Activated effector memory CD4-positive, alpha-beta T cell treated with anti-CD3 and anti-CD28 coated beads, Interleukin-2, amount 50 U/mL, for 16 hours (primary cell): ENCODE results near the gene KIF6.

Experiments used
- DNase-seq: peaks from one replicate; pipeline ENCODE4 v3.0.0-alpha.2; 2020

The KIF6 gene

DNA sequence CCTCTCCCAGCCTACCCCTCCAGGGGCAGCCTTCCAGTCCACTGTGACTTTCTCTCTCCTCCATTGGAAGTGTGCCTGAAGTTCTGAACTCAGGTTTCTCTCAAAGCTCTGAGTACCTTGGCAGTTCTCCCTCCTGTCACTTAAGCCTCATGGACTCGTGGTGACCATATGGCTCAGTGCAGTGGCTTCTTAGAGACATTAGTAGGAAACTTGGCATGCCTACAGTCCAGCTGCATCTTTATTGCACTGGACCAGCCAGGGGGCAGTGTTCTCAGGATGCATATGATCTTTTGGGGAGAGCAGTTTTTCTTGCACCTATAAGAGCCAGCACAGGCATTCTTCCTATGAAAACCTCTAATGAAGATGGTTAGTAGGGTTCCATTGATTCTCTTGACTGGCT, 355.2 kb downstream of the KIF6 start:
- no peak for DNase-seq

DNA sequence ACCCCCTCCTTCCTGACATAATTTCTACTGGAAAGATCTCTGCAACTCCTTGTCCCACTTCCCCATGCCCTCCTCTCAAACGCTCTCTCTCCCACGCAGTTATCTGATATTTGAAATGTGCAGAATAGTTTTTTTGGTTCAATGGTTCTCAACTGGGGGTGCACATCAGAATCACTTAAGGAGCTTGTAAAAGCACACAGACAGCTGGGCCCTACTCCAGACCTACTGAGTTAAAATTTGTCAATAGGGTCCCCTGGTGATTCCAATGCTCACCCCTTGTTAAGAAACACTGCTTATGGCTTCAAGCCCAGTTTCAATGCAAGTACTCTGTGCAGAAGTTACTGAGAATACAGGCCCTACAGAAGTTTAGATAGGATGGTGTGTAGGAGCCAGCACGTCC, 357.5 kb downstream of the KIF6 start:
- DNase-seq, result no peak

DNA sequence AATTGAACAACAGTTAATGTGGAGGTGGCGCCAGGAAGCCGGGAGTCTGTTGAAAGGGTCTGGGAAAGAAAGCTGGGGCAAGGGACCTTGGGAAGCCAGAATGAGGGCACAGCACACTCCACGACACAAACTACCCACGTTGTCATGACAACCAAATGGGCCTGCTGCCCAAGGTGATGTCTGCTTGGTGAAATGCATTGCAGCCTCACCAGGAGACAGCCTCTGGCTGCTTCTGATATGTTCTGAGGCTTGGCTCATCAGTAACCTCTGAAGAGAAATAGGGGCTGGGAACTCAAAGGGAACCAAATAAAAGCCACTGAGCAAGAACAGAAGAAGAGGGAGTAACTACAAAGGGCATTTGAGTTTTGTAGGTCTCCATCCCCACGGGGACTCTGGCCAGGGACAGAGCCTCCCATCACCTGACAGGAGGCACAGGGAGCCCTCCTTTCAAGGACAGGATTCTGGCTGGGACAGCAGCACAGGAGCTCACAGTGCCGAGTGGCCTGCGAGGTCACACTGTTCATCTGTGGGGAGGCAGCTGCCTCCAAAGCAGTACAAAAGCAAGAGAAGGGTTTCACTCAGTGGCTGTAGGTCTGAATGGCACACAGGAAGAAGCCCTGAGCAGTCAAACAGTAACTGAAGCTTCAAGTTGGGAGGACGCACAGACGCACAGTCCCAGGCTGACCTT, 358.1 kb downstream of the KIF6 start:
- DNase-seq, result no peak

- no peak for DNase-seq
Observed at GRCh38 chr6:39365281-39366074, 359.7 kb downstream of the KIF6 start.

DNA sequence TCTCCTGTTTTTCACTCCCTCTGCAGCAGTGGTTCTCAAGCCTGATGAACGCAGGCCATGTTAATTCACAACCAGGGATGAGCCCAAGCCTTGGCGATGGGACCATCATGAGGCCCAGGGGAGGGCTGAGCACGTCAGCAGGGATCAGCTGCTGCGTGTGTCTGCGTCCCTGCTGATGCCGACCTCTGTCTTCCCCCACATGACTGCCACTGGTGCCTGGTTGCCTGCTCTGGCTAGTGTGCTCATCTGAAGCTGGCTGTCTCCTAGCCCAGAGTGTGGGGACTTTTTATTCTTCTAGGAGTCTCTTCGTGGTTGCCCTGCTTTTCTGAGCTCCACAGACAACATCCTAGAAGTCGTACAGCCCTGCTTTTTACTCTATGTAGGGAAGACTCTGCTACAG, 361.9 kb downstream of the KIF6 start:
- DNase-seq, result no peak

- no peak for DNase-seq
Observed at GRCh38 chr6:39362487-39362865, 362.7 kb downstream of the KIF6 start.

- DNase-seq, result peak; percentile 70
Observed at GRCh38 chr6:39361657-39362486, 363.3 kb downstream of the KIF6 start.

DNA sequence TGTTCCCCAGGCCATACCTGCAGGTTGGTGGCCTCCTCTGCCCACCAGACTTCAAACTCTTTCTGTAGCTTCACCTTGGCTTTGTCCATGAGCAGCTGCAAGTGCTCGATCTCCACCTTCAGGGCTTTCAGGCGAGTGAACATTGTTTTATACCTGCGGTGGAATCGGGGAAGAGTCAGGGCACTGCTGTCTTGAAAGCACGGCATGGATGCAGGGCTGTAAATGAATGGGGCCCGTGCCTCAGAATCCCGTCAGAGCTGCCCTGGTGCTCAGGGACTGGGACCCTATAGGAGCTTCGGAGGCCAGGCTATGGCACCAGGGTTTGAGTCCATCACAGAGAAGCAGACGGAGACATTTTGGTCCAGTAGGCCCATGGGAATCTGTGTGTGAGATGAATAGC, 364.8 kb downstream of the KIF6 start:
- no peak for DNase-seq

- DNase-seq, result no peak
Observed at GRCh38 chr6:39357998-39358686, 367.1 kb downstream of the KIF6 start.

DNA sequence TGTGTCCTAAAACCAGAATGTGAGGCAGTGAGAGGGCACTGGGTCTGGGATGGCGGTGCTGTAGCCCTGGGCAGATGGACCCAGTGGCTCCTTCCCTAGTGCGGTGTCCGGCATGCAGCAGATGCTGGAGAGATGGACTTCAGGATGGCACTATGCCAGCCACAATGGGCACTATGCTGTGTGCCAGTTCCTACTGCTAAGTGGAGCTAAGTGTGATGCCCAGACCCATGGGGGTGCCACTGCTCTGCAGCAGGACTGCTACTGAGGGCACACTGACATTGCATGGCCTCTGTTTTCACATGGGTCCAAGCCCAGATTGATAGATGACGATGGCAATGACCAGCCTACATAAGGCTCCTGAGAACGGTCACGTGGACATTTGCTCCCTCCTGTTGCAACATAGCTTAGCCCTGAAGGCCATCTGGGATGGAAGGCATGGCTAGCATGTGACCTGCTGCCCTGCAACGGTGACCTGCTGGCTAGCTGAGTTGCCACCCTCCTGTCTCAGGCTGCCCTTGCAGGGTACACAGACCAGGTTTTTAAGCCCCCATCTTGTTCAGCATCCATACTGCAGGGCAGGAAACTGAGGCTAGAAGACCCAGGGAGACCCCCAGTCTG, 371.4 kb downstream of the KIF6 start:
- DNase-seq, result peak; percentile 28

- peak; percentile 19 for DNase-seq
Observed at GRCh38 chr6:39350723-39351505, 374.3 kb downstream of the KIF6 start.

DNA sequence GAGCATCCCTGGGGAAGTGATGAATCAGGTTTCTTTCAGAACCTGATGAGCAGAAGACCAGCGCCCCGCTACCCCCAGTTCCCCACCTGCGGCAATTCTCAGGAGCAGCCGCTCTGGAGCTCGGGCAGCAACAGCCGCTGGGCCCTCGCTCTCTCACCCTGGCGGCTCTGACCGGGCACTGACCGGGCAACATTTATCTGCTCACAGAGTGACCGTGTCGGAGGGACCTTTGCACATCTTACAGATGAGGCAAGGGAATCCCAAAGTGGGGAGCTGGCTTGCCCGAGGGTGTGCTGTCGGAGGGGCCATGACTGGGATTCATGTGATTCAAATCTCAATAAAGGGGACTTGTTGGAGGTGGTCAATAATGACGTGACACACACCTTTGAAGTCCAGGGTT, 376.5 kb downstream of the KIF6 start:
- DNase-seq, result no peak

DNA sequence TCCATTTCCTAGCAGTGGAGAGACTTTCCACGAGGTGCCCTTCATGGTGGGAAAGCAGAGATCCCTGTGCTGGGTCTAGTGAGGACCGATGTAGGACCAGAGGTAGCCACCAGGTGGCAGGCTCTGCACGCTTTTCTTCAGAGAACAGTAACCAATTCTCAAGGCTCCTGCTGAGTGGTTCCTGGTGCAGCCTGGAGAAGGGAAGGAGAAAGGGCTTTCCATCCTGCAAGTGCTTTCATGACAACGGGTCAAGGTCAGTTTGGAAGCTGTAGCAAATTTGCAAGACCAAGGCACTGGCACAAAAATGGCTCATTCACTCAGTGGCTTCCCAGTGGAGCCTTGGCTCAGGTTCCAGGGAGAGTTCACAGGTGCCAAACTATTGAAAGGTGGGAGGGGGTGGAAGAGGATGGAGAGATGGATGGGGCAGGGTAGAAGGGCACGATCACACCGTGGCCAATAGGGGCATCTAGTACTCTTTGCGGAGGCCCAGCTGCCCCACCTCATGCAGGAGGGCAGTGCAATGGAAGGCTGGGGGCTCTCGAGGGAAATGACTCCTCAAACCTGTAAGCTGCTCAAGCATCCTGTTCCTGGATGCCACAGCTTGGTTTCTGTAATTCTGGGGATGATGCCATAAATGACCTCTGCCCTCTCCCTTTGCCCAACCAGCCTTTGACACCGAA, 377.2 kb downstream of the KIF6 start:
- peak; percentile 81 for DNase-seq

GRCh38 chr6:39347206-39347605, 378.0 kb downstream of the KIF6 start:
- no peak for DNase-seq

DNA sequence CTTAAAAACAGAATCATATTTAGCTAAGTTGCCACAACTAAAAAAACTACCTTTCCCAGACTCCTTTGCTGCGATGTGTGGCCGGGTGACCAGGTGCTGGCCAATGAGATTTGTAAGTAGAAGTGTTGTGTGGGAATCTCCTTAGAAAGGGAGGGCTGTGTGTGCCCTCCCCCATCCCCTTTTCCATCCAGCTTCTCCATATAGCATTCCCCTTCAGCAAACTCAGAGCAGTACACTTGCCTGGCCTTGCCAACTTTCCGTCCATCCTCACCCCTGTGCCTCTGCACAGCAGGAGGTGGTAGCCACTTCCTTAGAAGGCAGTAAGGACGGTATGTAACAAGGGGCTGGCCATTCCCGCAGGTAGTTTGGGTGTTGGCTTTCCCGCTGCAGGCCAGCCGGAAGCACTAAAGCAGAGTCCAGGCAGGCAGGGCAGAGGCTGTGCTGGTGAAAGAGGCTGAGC, 380.4 kb downstream of the KIF6 start:
- no peak for DNase-seq

DNA sequence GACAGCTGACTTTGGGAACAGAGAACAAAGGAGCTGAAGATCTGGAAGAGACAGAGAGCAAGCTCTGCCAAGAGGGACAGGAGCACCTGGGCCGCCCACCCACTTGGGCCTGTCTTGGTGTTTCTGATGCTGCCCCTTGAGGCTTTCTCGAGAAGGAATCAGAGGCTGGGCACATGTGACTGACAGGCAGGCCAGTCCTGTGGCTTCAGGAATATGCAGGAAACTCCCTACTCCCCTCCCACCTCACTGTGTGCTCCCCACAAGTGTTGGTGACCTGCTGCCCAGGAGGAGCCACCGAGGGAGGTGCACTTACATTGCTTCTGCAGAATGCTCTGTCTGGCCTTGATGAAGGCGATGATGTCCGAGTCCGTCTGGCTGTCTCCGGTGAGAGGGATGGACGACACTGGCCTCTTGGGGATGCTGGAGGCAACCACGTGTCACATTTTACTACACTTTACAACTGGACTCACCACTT, 381.8 kb downstream of the KIF6 start:
- DNase-seq, result no peak

- DNase-seq, result no peak
Observed at GRCh38 chr6:39342692-39343395, 382.4 kb downstream of the KIF6 start.

DNA sequence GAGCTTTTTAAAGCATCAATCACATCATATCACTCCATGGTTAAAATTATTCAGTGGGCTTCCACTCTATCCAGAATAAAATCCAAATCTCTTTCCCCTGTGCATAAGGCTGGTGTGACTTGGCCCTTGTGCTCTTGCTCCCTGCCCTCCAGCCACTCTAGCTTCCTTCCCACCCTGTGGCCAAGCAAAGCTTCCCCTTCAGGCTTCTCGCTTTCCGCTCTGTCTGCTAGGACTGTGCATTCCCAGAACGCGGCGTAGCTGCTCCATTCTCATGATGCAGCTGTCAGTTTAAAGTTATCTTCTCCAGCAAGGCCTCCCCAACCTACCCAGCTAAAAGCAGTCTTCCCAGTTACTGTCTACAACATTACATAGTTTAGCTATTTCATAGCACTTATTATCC, 383.3 kb downstream of the KIF6 start:
- no peak for DNase-seq

DNA sequence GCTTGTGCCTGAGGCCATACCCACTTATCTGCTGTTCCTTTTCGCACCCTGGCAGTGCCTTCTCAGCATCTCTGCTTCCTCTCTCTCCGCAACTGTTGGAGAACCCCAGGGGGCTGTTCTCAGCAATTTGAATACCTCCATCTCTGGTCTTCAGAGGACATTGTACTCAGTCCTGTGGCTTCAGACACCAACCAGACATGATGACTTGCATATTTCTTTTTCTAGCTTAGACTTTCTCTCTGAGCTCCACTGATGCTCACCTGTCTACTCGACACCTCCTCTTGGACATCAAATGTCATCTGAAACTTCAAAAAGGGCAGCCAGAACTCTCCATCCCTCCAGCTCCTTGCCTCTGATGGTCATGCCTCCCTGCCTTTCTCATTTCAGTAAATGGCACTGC, 383.9 kb downstream of the KIF6 start:
- DNase-seq, result no peak

DNA sequence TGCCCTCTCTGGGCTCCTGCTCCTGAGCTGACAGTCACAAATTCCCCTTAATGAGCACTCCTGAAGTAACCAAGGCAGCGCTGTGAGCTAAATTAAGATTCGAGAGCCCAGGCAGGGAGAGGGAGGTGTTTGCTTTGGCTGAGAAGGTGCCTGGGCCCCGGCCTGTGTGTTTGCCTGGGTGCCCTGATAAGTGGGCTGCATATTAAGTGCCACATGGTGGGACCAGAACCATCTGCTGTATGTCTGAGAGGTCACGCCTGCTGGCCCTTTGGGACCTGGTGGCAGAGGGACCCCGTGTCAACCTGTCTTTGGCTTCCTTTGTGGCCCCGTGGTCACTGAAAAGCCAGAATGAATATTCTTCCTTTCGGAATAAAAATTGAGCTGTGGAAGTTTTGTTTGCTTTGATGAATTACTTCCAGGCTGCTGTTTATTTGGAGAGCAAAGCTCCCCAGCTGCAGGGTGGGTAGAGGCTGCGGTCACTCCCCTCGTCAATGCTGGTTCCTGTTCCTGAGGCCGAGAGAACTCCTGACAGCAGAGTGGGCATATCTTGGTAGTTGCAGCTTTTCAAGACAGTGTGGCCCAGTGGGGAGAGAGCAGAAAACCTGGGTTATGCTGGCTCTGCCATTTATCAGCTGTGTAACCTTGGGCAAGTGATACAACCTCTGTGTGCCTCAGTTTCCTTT, 385.2 kb downstream of the KIF6 start:
- DNase-seq, result no peak
